ENCODE measurements around the gene LLGL2. TPM values are rescaled to one million over a fixed set of nuclear protein-coding genes. Genes with fewer than 3 reads are reported as not detected.

The LLGL2 gene
- total RNA-seq, 6 donors from 2014 or later = 113 to 256 (median 175) TPM

DNA sequence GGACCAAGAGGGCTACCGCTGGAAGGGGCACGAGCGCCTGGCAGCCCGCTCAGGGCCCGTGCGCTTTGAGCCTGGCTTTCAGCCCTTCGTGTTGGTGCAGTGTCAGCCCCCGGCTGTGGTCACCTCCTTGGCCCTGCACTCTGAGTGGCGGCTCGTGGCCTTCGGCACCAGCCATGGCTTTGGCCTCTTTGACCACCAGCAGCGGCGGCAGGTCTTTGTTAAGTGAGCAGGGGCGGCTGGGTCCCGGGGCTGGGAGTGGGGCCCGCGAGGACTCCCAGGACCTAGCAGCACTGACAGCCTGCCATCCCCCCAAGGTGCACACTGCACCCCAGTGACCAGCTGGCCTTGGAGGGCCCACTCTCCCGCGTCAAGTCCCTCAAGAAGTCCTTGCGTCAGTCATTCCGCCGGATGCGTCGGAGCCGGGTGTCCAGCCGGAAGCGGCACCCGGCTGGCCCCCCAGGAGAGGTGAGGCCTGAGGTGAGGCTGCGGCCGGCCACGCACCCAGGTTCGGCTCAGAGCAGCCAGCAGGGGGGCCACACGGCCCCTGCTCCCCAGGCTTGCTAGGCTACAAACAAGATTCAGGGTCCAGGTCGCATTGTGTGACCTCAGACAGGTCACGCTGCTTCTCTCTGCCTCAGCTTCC lies 44.7 kb downstream of the LLGL2 start:
- H3K27ac ChIP-seq = no peak overlapping the region

DNA sequence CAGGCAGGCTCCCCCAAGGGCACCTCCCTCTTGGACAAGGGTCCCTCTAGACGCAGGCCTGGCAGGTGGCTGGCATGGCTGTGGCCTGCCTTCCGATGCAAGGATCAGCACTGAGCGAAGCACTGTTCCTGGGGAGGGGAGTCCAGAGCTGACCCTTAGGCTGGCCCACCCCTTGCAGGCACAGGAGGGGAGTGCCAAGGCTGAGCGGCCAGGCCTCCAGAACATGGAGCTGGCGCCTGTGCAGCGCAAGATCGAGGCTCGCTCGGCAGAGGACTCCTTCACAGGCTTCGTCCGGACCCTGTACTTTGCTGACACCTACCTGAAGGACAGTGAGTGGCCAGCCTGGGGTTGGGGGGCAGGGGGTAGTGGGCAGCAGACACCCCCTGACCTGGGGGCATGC lies 45.3 kb downstream of the LLGL2 start:
- H3K27me3 ChIP-seq = no peaks in the 10 kb centered on the region
- no peaks in the 10 kb centered on the region for H3K9me3 ChIP-seq
- no peak for TF ChIP-seq POLR2AphosphoS5 (IDR thresholded peaks at IDR 0.05)
- TF ChIP-seq, protein P1, sequence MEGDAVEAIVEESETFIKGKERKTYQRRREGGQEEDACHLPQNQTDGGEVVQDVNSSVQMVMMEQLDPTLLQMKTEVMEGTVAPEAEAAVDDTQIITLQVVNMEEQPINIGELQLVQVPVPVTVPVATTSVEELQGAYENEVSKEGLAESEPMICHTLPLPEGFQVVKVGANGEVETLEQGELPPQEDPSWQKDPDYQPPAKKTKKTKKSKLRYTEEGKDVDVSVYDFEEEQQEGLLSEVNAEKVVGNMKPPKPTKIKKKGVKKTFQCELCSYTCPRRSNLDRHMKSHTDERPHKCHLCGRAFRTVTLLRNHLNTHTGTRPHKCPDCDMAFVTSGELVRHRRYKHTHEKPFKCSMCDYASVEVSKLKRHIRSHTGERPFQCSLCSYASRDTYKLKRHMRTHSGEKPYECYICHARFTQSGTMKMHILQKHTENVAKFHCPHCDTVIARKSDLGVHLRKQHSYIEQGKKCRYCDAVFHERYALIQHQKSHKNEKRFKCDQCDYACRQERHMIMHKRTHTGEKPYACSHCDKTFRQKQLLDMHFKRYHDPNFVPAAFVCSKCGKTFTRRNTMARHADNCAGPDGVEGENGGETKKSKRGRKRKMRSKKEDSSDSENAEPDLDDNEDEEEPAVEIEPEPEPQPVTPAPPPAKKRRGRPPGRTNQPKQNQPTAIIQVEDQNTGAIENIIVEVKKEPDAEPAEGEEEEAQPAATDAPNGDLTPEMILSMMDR (IDR thresholded peaks at IDR 0.05) = no peak
- TF ChIP-seq EP300 (IDR thresholded peaks at IDR 0.05) = no peak
- TF ChIP-seq POLR2A (IDR thresholded peaks at IDR 0.05) = no peak
- ATAC-seq (ENCODE audit: low FRiP score in 2 of 2) = no peak
- no peak overlapping the region for H3K4me3 ChIP-seq
- H3K27ac ChIP-seq = peak overlapping the region; percentile 30 to 48 (median 44)
- H3K4me1 ChIP-seq = no peaks in the 10 kb centered on the region
- WGBS, 2 donors = 91% methylated on average over 11 of the region's 11 CpGs; no CpG with 5 or more reads in 1 of the 2 donors
- DNase-seq = peak in 1 of 2 donors; percentile 57
- H3K36me3 ChIP-seq = peaks cover 3 to 68% (median 50%) of the 10 kb centered on the region in 4 donors

More for the DNA sequence above, 44.7 kb downstream of the LLGL2 start:
- Histone ChIP-seq H3K4me3 (no peak overlapping the region), H3K27me3 (no peaks in the 10 kb centered on the region), H3K9me3 (no peaks in the 10 kb centered on the region), H3K4me1 (no peaks in the 10 kb centered on the region), H3K36me3 (peaks cover 3 to 75% (median 54%) of the 10 kb centered on the region in 4 donors)
- ATAC-seq (ENCODE audit: low FRiP score in 2 of 2) (no peak), DNase-seq (no peak)
- WGBS, 2 donors = 94% methylated on average over 29 of the region's 35 CpGs; no CpG with 5 or more reads in 1 of the 2 donors
- TF ChIP-seq POLR2A (IDR thresholded peaks at IDR 0.05) = no peak
- TF ChIP-seq EP300 (IDR thresholded peaks at IDR 0.05) = no peak
- TF ChIP-seq POLR2AphosphoS5 (IDR thresholded peaks at IDR 0.05) = no peak
- TF ChIP-seq, protein P1 (IDR thresholded peaks at IDR 0.05) = no peak

DNA sequence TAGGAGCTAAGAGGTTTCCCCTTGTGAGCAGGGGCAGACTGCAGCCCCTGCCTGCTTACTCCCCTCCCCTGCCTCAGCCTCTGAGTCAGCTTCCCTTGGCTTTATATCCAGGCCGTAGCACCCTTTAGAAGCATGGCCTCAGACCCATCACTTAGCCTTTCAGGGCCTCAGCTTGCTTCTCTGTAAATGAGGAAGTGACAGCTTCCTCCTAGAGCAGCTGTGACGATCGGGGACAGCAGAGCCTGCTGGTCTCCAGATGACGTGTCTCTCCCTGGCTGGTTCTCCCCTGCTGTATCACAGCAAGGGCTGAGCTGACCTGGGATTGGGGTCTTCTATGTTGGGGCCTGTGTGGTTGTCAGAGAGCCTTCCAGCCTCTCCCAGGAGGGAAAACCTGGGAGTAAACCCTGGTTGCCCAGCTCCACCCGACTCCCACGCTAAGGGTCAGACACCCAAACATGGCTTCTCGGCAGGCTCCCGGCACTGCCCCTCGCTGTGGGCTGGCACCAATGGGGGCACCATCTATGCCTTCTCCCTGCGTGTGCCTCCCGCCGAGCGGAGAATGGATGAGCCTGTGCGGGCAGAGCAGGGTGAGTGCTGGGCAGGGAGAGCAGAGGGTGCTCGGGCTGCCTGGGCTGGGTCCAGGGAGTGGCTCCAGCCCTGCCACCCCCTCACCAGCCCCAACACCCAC lies 45.8 kb downstream of the LLGL2 start:
- ATAC-seq (ENCODE audit: low FRiP score in 2 of 2) = peak; percentile 37 to 83
- Histone ChIP-seq H3K9me3 (no peaks in the 10 kb centered on the region), H3K36me3 (peaks cover 3 to 65% (median 47%) of the 10 kb centered on the region in 4 donors), H3K27ac (peak overlapping the region; percentile 30 to 48 (median 44)), H3K4me3 (no peak overlapping the region), H3K27me3 (no peaks in the 10 kb centered on the region), H3K4me1 (no peaks in the 10 kb centered on the region)
- TF ChIP-seq, protein P1 (IDR thresholded peaks at IDR 0.05) = no peak
- no peak for TF ChIP-seq POLR2AphosphoS5 (IDR thresholded peaks at IDR 0.05)
- TF ChIP-seq EP300 (IDR thresholded peaks at IDR 0.05) = no peak
- no peak for TF ChIP-seq POLR2A (IDR thresholded peaks at IDR 0.05)
- WGBS, 2 donors = 82 to 95% methylated on average over 10 to 15 of the region's 15 CpGs
- peak in 1 of 2 donors; percentile 81 for DNase-seq

DNA sequence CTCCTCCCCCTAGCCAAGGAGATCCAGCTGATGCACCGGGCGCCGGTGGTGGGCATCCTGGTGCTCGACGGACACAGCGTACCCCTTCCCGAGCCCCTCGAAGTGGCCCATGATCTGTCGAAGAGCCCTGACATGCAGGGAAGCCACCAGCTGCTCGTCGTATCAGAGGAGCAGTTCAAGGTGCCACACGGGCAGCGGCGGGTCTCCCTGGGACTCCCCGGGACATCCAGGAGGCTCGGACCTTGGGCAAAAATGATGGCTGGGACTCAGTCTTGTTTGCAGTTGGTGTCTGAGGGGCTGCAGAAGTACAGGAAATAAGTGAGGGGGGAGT lies 46.4 kb downstream of the LLGL2 start:
- Histone ChIP-seq H3K9me3 (no peaks in the 10 kb centered on the region), H3K27ac (peak overlapping the region in 3 of 4 donors; percentile 35 to 48 (median 43)), H3K4me1 (no peaks in the 10 kb centered on the region), H3K36me3 (peaks cover 3 to 64% (median 45%) of the 10 kb centered on the region in 4 donors), H3K4me3 (no peak overlapping the region), H3K27me3 (no peaks in the 10 kb centered on the region)
- DNase-seq = peak in 1 of 2 donors; percentile 66
- ATAC-seq (ENCODE audit: low FRiP score in 2 of 2) = no peak
- TF ChIP-seq, protein P1 (IDR thresholded peaks at IDR 0.05) = no peak
- TF ChIP-seq EP300 (IDR thresholded peaks at IDR 0.05) (no peak), POLR2A (IDR thresholded peaks at IDR 0.05) (no peak), POLR2AphosphoS5 (IDR thresholded peaks at IDR 0.05) (no peak)
- WGBS, 2 donors = 95% methylated on average over 16 of the region's 16 CpGs; no CpG with 5 or more reads in 1 of the 2 donors

Data from upper lobe of left lung (tissue), 6 donors.